K562 (cell line): ENCODE results near the gene ZDHHC22. TPM values are rescaled to one million over a fixed set of nuclear protein-coding genes. Genes with fewer than 3 reads are reported as not detected.

Experiments
- ATAC-seq: fragments of 200-7000 bp; cut with Tn5 transposase; 3 replicates; pipeline ENCODE4 v1.9.1; 2020; ENCODE audit warnings: moderate library complexity
- BruUV-seq: library from RNA; stranded (reverse); fragments of 400-500 nt; replicated peaks from 2 replicates; lab custom pipeline; 2021; lab: Mats Ljungman, UMichigan
- CTCF ChIA-PET: fragments of 300-600 bp; formaldehyde crosslinking; extraction: SDS; loops from one replicate; lab custom pipeline; 2021; ENCODE audit warnings: low intra/inter-chr PET ratio; lab: Yijun Ruan, JAX
- POLR2A ChIA-PET: fragments of 300-600, 350-650 bp; sonication (Branson Sonifier 250); formaldehyde crosslinking; extraction: SDS; loops from one replicate; lab custom pipeline; 2021; ENCODE audit warnings: antibody characterized with exemption, inconsistent platforms; lab: Yijun Ruan, JAX
- DNase-seq, 4 experiments: peaks; one replicate each; pipeline versions ENCODE4 v3.0.0 to v3.0.0-alpha.2; 2011 to 2018; ENCODE audit warnings: low spot score in 3 of 4, mixed read lengths in 3 of 4; ENCODE audit errors: extremely low read depth in 1 of 4
- FAIRE-seq: peaks from 2 replicates; lab custom pipeline; 2011; peaks lifted over from hg19 to GRCh38; lab: Jason Lieb, UNC
- H2AFZ ChIP-seq: 2 replicates; pipeline ENCODE4 v1.6.0; 2011; ENCODE audit warnings: low read depth, low read length, control low read depth, inconsistent platforms
- H3K27ac ChIP-seq: fragments of 200-600 bp; 3 replicates; pipeline ENCODE4 v1.8.0; 2011; ENCODE audit warnings: low read depth, mild to moderate bottlenecking, control low read depth, inconsistent platforms, low read length, moderate library complexity, mixed read lengths; ENCODE audit errors: extremely low read depth
- H3K27me3 ChIP-seq, 2 experiments: fragments of 300-600 bp in 1 of 2; 2 replicates in 1 of 2; 3 replicates in 1 of 2; pipeline versions ENCODE4 v1.6.0 to v1.8.0; 2011; ENCODE audit warnings: inconsistent platforms in 2 of 2, low read length in 2 of 2, mild to moderate bottlenecking in 1 of 2, mixed read lengths in 1 of 2, moderate library complexity in 1 of 2; ENCODE audit not compliant: control insufficient read depth in 2 of 2, insufficient read depth in 2 of 2
- H3K36me3 ChIP-seq: fragments of 300-600 bp; 3 replicates; pipeline ENCODE4 v1.8.0; 2011; ENCODE audit warnings: mild to moderate bottlenecking, low read length, inconsistent platforms; ENCODE audit not compliant: control insufficient read depth, insufficient read depth
- H3K4me1 ChIP-seq, 2 experiments: fragments of 200-600 bp in 1 of 2; replicated peaks in 1 of 2; 2 replicates in 1 of 2; 3 replicates in 1 of 2; pipeline versions ENCODE4 v1.5.1 to v1.8.0; 2011; ENCODE audit warnings: inconsistent platforms in 2 of 2, low read length in 2 of 2, mild to moderate bottlenecking in 1 of 2, mixed read lengths in 1 of 2, moderate library complexity in 1 of 2; ENCODE audit not compliant: control insufficient read depth in 2 of 2, insufficient read depth in 2 of 2
- H3K4me2 ChIP-seq: 2 replicates; pipeline ENCODE4 v1.6.1; 2011; ENCODE audit warnings: low read length, control low read depth, inconsistent platforms, mixed read lengths; ENCODE audit not compliant: insufficient read depth
- H3K4me3 ChIP-seq: fragments of 200-600 bp; sonication (generic), shearing (Covaris generic); 2 replicates; pipeline ENCODE4 v1.5.1; 2016; ENCODE audit warnings: control low read depth, inconsistent platforms
- H3K79me2 ChIP-seq: fragments of 200-600 bp; 3 replicates; pipeline ENCODE4 v1.8.0; 2011; ENCODE audit warnings: low read length, inconsistent platforms; ENCODE audit not compliant: control insufficient read depth, insufficient read depth
- H3K9ac ChIP-seq, 2 experiments: 2 replicates each; pipeline versions ENCODE4 v1.6.0 to v1.6.1; 2011; ENCODE audit warnings: low read depth in 2 of 2, low read length in 2 of 2, control low read depth in 1 of 2, inconsistent platforms in 1 of 2, mild to moderate bottlenecking in 1 of 2, mixed read lengths in 1 of 2; ENCODE audit not compliant: insufficient read depth in 1 of 2
- H3K9me1 ChIP-seq: one replicate; pipeline ENCODE4 v1.6.0; 2011; ENCODE audit warnings: inconsistent platforms, mild to moderate bottlenecking, low read length, moderate library complexity; ENCODE audit not compliant: control insufficient read depth, insufficient read depth
- H3K9me3 ChIP-seq: replicated peaks from 2 replicates; pipeline ENCODE4 v1.5.1; 2011; ENCODE audit warnings: low read depth, low read length, inconsistent platforms; ENCODE audit not compliant: control insufficient read depth, insufficient read depth
- H4K20me1 ChIP-seq: replicated peaks from 2 replicates; pipeline ENCODE4 v1.6.1; 2011; ENCODE audit warnings: low read length, inconsistent platforms, mixed read lengths; ENCODE audit not compliant: control insufficient read depth, insufficient read depth
- CC2D1A ChIP-seq: fragments of 450-650 bp; IDR thresholded peaks from 2 replicates; pipeline ENCODE4 v1.6.1; 2017; ENCODE audit warnings: mild to moderate bottlenecking
- CHD2 ChIP-seq: IDR thresholded peaks from 2 replicates; pipeline ENCODE4 v1.6.1; 2011; ENCODE audit warnings: low read depth, low read length
- CREB5 ChIP-seq: fragments of 250-450 bp; sonication (Bioruptor Pico); IDR thresholded peaks from 2 replicates; pipeline ENCODE4 v1.5.0; 2020; ENCODE audit warnings: mild to moderate bottlenecking
- HDAC3 ChIP-seq: fragments of 450-650 bp; IDR thresholded peaks from 2 replicates; pipeline ENCODE4 v1.6.1; 2018; ENCODE audit warnings: borderline replicate concordance, mild to moderate bottlenecking, moderate library complexity; ENCODE audit not compliant: partially characterized antibody
- IRF9 ChIP-seq: fragments of 450-650 bp; IDR thresholded peaks from 2 replicates; pipeline ENCODE4 v1.6.1; 2016; ENCODE audit warnings: missing biosample characterization, missing genetic modification characterization
- KDM1A ChIP-seq, 2 experiments: fragments of 450-650 bp; IDR thresholded peaks; 2 replicates each; pipeline ENCODE4 v1.6.1; 2016; ENCODE audit warnings: mild to moderate bottlenecking in 2 of 2
- NFE2L1 ChIP-seq: fragments of 450-650 bp; IDR thresholded peaks from 2 replicates; pipeline ENCODE4 v1.6.1; 2016; ENCODE audit warnings: missing genetic modification characterization, low read depth, mild to moderate bottlenecking, missing compliant biosample characterization, moderate library complexity, borderline replicate concordance
- PATZ1 ChIP-seq: fragments of 250-450 bp; sonication (Bioruptor Pico); IDR thresholded peaks from 2 replicates; pipeline ENCODE4 v1.5.0; 2020; ENCODE audit warnings: mild to moderate bottlenecking, borderline replicate concordance
- TCF3 ChIP-seq: sonication (generic); formaldehyde crosslinking; IDR thresholded peaks from 2 replicates; pipeline ENCODE4 v1.4.0; 2020; ENCODE audit warnings: mild to moderate bottlenecking, missing genetic modification reagents
- ZBTB26 ChIP-seq: fragments of 450-650 bp; formaldehyde crosslinking; IDR thresholded peaks from 2 replicates; pipeline ENCODE4 v1.4.0; 2022; ENCODE audit warnings: missing genetic modification characterization
- ZFP91 ChIP-seq: sonication (generic); formaldehyde crosslinking; IDR thresholded peaks from 2 replicates; pipeline ENCODE4 v1.8.0; 2022; ENCODE audit warnings: mild to moderate bottlenecking, missing genetic modification reagents
- ZNF217 ChIP-seq: sonication (generic); formaldehyde crosslinking; IDR thresholded peaks from 2 replicates; pipeline ENCODE4 v1.8.0; 2022; ENCODE audit warnings: mild to moderate bottlenecking, missing genetic modification reagents
- ZNF41 ChIP-seq: fragments of 250-450 bp; sonication (Bioruptor Pico); conservative IDR thresholded peaks from 2 replicates; pipeline ENCODE4 v1.4.0; 2020; ENCODE audit warnings: mild to moderate bottlenecking
- ZNF778 ChIP-seq: fragments of 450-650 bp; formaldehyde crosslinking; IDR thresholded peaks from 2 replicates; pipeline ENCODE4 v1.4.0; 2020; ENCODE audit warnings: mild to moderate bottlenecking, moderate library complexity
- WGBS: fragments of 100-300 bp; shearing (Covaris generic); methylation state at CpG from one replicate; pipeline ENCODE4 v1.1.6; 2016; ENCODE audit warnings: low coverage, mixed read lengths; ENCODE audit not compliant: insufficient coverage; ENCODE audit errors: missing lambda C conversion rate; 5-methylcytosine and 5-hydroxymethylcytosine counted together
- in situ Hi-C: fragments of 300-500 bp; cut with MboI; formaldehyde crosslinking; loops from 4 replicates; pipeline ENCODE4 v1.15.0; 2018; ENCODE audit warnings: inconsistent platforms, mixed read lengths
- intact Hi-C: fragments of 100-400 bp; cut with micrococcal nuclease; formaldehyde crosslinking; loops from 2 replicates; pipeline ENCODE4 v1.14.2; 2022
- polyA plus RNA-seq, 8 experiments: library from polyadenylated mRNA; depleted of rRNA in 4 of 8; stranded (reverse) in 5 of 8; unstranded in 3 of 8; fragments of >200 nt; fragmentation: Nextera tagmentation in 2 of 8; fragmentation: Illumina TruSeq in 1 of 8; extraction: Ambion mirVana in 2 of 8; extraction: Trizol in 1 of 8; gene quantifications; 2 replicates each; pipeline versions ENCODE4 v1.2.1 to v1.2.3, GENCODE V29; 2011 to 2014; ENCODE audit warnings: inconsistent platforms in 1 of 8, missing spikeins in 1 of 8
- total RNA-seq, 7 experiments: library from RNA; depleted of rRNA in 6 of 7; stranded (reverse); fragments of >200 nt in 6 of 7; fragmentation: Illumina TruSeq in 2 of 7; extraction: Trizol in 2 of 7; gene quantifications; 2 replicates each; pipeline versions ENCODE4 v1.2.1 to v1.2.3, GENCODE V29; 2011 to 2021; ENCODE audit warnings: low replicate concordance in 1 of 7

ZDHHC22 gene
- total and polyA plus RNA-seq, 9 of the 15 experiments (the other 6 are each of a cell fraction or from before 2014, with no cell fraction given), result not detected

GRCh38 chr14:77155083-77155482, 13.5 kb upstream of the ZDHHC22 start:
- peaks cover 0 to 26% of the 10 kb centered on the region in 2 experiments; a peak in 2 of 5 replicates for H3K27me3 ChIP-seq
- H3K9me3 ChIP-seq, result no peaks in the 10 kb centered on the region
- CTCF ChIA-PET, result no interaction called here
- 0% methylated on average over 2 of the region's 2 CpGs for WGBS
- no peaks in the 10 kb centered on the region for H4K20me1 ChIP-seq
- intact Hi-C loops, result no loop called here
- no peak overlapping the region for H2AFZ ChIP-seq
- no TSS peak for BruUV-seq
- H3K9me1 ChIP-seq, result no peaks in the 10 kb centered on the region
- H3K4me1 ChIP-seq, result peaks cover 2 to 8% of the 10 kb centered on the region in 2 experiments; a peak in 3 of 5 replicates
- no peak overlapping the region for H3K9ac ChIP-seq
- no peaks in the 10 kb centered on the region for H3K79me2 ChIP-seq
- in situ Hi-C loops, result no loop called here
- no peak overlapping the region for H3K27ac ChIP-seq
- no peaks in the 10 kb centered on the region for H3K36me3 ChIP-seq
- H3K4me2 ChIP-seq, result no peak overlapping the region
- H3K4me3 ChIP-seq, result no peak overlapping the region
- FAIRE-seq (no peak), DNase-seq (no peak), ATAC-seq (no peak)
- POLR2A ChIA-PET, result no interaction called here
- TF ChIP-seq KDM1A (IDR thresholded peaks at IDR 0.05) (no peak), ZNF778 (CRISPR knock-in tag) (no peak), ZFP91 (CRISPR knock-in tag) (no peak), ZNF217 (CRISPR knock-in tag) (no peak), TCF3 (CRISPR knock-in tag) (no peak), ZBTB26 (CRISPR knock-in tag) (no peak), IRF9 (tag) (no peak), CHD2 (no peak), CC2D1A (no peak), ZNF41 (CRISPR knock-in tag) (no peak), PATZ1 (CRISPR knock-in tag) (no peak), HDAC3 (no peak), CREB5 (CRISPR knock-in tag) (no peak), NFE2L1 (tag) (no peak)
